ENCODE results near the gene OTOGL.

DNA sequence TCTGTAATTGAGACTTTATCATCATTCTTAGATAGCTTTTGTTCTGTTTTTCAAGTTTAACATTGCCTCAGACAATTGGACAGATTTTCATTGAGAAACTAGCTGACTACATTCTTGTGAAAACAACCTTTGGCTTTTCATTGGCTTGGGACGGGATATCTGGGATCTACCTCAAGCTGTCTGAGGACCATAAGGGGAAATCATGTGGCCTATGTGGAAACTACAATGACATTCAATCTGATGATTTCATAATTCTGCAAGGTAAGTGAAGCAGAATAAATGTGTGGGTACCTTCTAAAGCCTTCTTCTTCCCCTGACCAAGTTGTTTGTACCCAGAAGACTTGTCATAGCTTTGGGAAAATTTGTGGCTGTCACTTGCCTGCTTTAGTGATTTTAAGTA is 133.5 kb downstream of the OTOGL start:
- TF ChIP-seq HDAC2 (IDR thresholded peaks at IDR 0.05) (no peak), POLR2A (IDR thresholded peaks at IDR 0.05; ENCODE audit: low read length) (no peak), CTCF (IDR thresholded peaks at IDR 0.05) (no peak)
